GM19351 (cell line): ENCODE measurements around the gene BBS12.

Experiments
- ATAC-seq: cut with Tn5 transposase; IDR thresholded peaks from one replicate; pipeline ENCODE4 v1.9.1; 2021; ENCODE audit warnings: mild to moderate bottlenecking, moderate library complexity; ENCODE audit not compliant: unreplicated experiment

BBS12 gene

GRCh38 chr4:122732329-122733026 lies at the start of gene BBS12:
TSS of gene BBS12 (plus strand) at chr4:122732704. CDS start at chr4:122741893, 9,189 bp downstream.
- ATAC-seq, result peak; percentile 99

DNA sequence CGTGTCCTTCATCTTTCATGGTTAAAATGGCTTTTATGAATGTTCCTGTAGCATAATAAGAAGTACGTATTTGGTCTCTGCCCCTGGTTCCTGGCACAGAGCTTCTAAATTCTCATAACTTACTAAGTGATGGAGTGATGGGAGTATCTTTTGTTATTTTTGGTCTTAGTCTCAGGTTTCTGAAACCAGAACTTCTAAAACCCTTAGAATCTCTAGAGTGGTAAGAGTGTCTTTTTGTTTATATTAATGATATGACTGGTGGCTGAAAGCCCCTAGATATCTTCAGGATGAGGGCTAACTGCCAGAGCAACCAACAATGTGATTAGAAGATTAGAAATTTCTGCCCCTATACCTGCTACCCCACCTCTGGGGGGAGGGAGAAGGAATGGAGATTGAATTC lies 45.8 kb upstream of the BBS12 start:
- ATAC-seq, result no peak

DNA sequence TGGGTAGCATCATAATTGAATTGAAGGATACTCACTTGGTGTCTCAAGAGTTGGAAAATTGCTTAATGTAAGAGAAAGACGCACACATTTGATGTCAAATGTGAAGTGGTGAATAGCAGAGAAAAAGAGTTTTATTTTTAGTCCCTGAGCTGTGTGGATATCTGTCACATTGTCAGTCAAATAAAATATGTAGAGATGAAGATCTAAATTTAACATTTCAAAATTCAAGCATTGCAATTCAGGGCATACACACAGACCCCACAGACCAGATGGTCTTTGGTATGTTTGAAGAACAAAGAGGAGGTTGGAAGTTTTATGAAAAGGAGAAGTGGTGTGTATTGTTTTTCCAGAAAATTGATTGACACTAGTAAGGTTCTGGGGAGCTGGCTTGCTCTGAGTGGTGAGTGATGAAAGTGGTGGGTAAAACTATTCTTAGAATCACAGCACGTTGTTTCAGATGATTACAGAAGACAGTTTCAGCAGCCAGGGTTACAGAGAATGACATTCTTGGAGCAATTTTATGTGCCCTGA lies 44.9 kb upstream of the BBS12 start:
- peak; percentile 57 for ATAC-seq

- ATAC-seq, result no peak
These were observed 43.9 kb upstream of the BBS12 start for GRCh38 chr4:122688529-122689140.

GRCh38 chr4:122689972-122690371 lies 42.5 kb upstream of the BBS12 start:
- peak; percentile 90 for ATAC-seq

DNA sequence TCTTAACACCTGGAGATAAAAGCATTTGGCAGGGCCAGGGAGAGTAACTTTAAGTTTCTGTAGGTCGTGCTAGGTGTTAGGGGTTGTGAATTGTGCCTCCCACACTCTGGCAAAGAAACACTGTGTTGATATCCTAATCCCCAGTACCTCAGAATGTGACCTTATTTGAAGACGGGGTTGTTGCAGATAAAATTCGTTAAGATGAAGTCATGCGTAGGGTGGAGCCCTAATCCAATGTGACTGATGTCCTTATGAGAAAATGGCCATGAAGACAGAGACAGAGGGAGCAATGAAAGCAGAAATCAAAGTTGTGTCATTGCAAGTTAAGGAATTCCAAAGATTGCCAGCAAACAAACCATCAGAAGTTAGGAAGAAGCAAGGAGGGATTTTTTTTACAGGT lies 40.5 kb upstream of the BBS12 start:
- no peak for ATAC-seq

- no peak for ATAC-seq
These were observed 39.6 kb upstream of the BBS12 start for GRCh38 chr4:122692641-122693520.

GRCh38 chr4:122695226-122695625 lies 37.3 kb upstream of the BBS12 start:
- ATAC-seq, result no peak

GRCh38 chr4:122700178-122700725 lies 32.3 kb upstream of the BBS12 start:
- ATAC-seq, result no peak

DNA sequence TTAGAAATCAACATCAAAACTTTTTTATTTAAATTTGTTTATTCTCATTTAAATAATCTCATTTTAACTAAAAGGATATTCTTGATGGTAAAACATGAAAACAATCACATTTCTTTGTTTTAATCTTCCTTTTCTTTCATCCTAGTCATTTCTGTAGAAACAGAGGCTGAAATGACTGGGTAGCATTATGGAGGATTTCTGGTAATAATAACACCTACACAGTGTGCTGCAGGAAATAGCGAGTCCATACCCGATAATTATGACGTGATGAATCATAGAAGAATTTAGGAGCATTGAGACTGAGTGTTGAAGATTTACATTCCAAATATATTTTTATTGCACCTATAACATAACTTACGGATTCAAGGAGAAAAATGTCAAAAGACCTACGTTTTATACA lies 31.4 kb upstream of the BBS12 start:
- peak; percentile 67 for ATAC-seq

DNA sequence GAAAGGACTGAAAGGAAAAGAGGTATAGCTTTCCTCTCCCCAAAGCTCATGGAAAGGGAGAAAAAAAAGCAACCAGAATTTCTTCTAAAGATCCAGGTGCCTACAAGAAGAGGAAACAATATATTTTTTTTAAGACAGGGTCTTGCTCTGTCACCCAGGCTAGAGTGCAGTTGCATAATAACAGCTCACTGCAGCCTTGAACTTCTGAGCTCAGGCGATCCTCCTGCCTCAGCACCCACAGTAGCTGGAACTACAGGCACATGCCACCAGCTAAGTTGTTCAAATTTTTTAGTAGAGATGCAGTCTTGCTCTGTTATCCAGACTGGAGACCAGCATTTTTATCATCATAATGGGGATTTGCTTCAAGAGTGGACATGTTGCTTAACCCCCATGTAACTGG lies 30.5 kb upstream of the BBS12 start:
- no peak for ATAC-seq

DNA sequence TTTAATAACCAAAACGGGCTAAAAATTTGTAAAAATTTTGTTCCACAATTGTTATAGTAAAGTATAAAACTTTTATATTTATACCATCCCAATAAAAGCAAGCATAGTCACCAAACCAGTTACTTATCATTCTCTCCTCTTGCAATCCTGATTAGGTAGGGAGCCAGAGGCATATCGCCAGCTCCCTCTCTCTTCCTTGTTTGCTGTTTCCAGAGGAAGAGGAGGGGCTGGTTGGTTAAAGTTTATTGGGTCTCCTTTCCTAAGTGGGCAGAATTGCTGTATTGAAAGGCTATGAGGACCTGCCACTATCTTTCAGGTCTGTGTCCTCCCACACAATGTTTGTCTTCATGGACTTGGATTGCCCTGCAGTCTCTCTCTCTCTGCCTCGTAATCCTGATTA lies 29.6 kb upstream of the BBS12 start:
- ATAC-seq, result no peak

DNA sequence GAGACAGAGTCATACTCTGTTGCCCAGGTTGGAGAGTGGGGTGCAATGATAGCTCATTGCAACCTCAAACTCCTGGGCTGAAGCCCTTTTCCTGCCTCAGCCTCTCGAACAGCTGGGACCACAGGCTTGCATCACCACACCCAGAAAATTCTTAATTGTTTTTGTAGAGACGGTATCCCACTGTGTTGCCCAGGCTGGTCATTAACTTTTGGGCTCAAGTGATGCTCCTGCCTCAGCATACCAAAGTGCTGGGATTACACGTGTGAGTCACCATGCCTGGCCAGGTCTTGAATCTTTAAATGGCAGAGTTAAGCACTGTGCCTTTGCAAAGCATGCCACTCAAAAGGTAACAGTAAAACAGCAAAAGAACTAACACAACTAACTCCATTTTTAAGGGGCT lies 28.6 kb upstream of the BBS12 start:
- no peak for ATAC-seq

DNA sequence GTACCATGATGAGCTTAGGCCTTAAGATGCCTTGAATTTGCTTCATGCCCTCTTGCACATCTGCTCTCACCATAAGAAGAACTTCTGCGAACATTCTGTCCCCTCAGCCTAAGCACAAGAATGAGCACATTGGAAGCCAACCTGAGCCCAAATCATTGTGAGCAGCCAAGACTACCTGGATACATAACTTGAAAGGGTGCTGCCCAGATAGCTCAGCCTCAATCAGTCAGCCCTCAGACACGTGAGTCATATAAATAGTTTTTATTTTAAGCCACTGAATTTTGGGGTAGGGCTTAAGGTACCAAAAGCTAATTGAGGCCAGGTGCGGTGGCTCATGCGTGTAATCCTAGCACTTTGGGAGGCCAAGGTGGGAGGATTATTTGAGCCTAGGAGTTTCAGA lies 27.5 kb upstream of the BBS12 start:
- ATAC-seq, result no peak

GRCh38 chr4:122705547-122706117 lies 26.9 kb upstream of the BBS12 start:
- ATAC-seq, result no peak

DNA sequence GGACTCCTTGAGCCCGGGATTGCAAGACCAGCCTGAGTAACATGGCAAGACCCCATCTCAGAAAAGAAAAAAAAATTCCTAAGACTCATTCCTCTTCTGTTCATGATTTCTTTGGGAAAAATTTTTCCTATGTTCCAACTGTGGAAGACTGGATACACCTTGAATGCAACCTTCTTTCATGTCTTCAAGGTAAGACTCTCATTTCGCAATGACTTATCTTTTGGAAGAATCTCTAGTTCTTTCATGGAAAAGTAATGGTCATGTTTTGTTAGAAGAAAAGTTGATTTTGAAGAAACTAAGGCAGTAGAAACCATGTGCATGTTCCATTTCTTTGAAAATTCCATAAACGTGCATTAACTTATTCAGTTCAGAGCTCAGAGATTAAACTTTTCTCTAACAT lies 26.0 kb upstream of the BBS12 start:
- ATAC-seq, result no peak

- no peak for ATAC-seq
These were observed 25.0 kb upstream of the BBS12 start for GRCh38 chr4:122707497-122707896.

- no peak for ATAC-seq
These were observed 23.3 kb upstream of the BBS12 start for GRCh38 chr4:122709236-122709635.

GRCh38 chr4:122710434-122711308 lies 21.8 kb upstream of the BBS12 start:
- ATAC-seq, result peak; percentile 74

DNA sequence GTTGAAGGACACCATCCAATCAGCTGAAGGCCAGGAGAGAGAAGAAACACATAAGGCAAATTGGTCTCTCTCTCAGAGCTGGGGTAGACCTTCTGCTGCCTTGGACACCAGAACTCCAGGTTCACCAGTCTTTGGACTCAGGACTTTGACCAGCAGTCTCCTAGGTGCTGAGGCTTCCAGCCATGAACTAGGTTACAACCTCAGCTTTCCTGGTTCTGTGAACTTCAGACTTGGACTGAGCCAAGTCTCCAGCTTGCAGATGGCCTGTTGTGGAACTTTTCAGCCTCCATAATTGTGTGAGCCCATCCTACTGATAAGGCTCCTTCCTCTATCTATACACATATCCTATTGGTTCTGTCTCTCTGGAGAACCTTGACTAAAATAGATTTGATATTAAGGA lies 20.6 kb upstream of the BBS12 start:
- no peak for ATAC-seq
